GM21447 (cell line): Measurements from ENCODE around the gene VWA7.

Experiments used
- ATAC-seq: cut with Tn5 transposase; IDR thresholded peaks from one replicate; pipeline ENCODE4 v1.9.1; 2021; ENCODE audit not compliant: unreplicated experiment

Gene VWA7

DNA sequence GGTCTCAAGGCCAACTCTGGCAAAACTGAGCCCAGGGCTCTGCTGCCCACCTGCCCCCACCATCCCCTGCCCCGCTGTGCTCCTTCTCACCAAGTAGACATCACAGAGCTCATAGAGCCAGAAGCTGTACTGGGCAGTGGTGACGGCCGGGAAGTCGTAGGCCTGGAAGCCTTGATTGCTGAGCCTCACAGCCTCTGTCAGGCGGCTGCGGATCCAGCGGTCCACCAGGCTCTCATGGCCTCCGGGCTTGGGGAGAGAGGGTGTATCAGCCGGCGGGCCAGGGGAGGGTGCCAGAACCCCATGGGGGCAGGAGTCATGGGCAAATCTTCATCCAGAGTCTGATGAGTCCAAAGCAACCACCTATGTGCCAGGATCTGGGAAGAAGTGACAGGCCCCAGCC, 2.8 kb upstream of the VWA7 start:
- no peak for ATAC-seq

DNA sequence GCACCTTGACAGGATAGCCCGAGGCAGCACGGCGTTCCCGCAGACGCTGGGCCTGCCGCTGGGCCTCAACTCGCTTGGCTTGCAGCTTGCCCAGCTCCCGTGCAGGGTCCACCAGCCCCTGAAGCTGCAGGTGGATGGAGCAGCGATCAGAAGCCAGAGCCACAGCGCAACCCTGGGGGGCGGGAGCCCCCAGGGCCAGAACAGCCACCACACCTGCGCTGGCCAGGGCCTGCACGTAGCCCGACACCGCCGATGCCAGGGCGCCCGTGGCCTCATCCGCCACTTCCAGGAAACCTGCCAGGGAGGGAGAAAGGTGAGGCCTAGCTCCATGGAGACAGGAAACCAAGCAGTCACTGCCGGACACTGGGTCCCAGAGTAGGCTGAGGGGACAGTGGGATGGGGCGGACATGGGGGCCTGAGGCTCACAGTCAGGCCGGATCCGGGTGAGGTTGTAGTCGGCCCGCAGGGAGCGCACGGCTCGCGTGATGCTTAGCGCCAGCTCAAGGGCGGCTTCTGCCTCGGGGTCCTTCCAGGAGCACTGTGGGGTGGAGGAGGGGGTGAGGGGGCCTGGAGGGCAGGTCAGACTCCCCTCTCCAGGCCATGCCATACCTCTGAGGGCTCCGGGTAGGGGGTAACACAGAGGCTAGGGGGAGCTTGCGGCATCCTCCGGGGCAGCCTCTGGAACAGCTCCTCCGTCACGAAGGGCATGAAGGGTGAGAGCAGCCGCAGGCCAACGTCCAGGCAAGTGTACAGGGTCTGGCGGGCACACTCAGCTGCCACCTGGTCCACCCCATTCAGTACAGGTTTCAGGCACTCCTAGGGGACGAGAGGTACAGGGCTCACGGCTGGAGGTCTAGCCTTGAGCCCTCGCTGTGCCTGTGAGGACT, 2.1 kb upstream of the VWA7 start:
- ATAC-seq: no peak

DNA sequence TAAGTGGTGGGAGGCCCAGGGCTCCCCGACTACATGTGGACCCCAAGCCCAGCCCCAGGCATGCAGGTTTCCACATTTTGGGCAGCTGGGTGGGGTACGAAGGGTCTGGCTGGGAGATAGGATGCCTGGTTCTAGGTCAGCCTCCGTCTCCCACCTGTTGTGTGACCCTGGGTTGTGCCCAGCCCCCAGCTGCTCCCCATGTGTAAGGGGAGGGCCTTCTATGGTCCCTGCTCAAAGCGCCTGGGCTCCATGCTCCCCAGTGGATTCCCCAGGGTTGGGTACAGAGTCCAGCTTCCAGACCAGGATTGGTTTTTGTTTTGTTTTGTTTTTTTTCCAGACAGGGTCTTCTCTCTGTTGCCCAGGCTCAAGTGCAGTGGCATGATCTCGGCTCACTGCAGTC, 1.1 kb upstream of the VWA7 start:
- no peak for ATAC-seq

DNA sequence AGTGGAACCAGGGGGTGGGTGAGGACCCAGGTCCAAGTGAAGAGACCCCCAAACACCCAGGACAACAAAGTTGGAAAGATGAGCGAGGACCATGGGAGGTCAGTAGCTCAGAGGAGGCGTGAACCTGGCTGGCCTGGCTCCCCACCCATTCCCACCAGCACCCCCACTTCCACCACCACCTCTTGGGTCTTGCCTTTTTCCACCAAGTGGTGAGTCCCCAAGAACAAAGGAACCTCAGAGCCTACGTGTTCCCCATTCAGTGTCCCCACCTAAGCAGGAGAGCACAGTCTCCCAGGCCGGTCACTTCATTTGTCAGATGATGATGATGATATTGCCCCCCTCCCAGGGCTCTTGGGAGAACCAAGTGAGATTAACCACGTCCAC, 531 bp upstream of the VWA7 start:
- ATAC-seq: no peak

DNA sequence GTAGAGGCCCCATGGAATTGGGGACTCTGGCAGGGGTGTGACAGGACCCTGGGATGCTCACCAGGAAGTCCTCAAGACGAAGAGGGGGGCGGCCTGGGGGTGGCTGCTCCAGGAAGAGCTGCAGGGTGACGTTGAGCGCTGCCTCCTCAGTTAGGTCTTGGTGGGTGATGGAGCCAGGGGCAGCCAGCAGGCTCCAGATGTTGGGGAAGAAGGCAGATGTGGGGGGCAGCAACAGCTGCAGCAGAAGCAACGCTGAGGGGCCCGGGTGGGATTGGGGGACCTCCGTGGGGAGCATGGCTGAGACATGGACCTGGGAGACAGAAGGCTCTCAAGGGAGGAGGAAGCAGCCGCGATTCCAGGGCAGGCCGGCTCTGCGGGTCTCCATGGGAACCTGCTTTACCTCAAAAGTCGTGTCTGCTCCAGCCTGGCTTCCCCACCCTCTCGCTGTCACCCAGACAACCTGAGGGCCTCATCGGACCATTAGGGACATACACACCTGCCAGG, 591 bp downstream of the VWA7 start:
- ATAC-seq: no peak

DNA sequence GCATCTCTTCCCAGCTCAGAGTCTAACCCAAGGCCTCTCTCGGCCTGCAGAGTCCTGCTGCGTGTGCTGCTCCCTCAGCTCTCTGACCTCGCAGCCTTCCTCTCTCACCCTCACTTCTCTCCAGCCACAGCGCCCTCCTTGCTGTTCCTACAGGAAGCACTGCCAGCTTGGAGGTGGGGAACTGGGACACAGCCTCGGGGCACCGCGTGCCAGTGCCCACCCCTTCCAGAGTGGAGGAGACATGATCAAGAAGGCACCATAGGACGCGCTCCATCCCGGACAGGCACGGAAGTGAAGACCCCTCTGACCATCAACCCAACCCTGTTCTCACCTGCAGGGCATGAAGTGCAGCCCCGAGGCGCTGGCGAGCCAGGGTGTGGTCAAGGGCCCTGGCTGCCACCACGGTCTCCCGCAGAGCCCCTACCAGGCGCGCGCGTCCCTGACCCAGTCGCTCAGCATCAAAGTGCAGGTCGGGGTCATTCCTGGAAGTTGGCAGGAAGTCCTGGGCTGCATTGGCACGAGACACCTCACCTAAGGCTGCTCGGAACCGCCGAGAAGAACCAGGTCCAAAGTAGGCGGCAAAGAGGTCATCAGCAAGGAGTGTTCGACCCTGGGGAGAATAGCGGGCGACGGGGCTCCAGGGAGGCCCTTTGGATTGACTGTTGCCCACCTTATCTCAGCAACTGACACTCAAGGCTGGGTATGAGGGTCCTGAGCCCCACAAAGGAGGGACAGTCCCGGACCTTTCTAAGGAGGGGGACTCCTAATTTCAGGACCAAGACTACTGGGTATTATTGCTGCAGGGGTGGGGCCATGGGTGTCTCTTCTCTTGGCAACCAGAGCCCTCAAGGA, 1.3 kb downstream of the VWA7 start:
- ATAC-seq: no peak

DNA sequence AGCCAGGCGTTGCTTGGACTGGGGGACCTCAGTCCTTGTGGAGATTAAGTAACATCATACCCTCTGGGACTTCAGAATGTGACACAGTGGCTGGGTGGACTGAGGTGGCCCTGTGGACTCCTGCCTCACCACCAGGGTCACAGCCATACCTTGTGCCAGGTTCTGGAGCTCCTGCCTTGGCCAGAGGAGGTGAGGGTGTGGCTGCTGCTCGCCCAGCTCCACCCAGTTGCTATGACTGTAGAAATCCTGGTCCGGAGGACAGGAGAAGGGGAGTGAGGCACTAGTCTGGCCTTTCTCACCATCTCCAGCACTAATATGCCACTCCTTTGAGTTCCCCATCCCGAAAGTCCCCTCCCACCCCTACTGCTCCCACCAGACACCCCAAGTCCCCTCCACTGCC, 1.9 kb downstream of the VWA7 start:
- no peak for ATAC-seq

DNA sequence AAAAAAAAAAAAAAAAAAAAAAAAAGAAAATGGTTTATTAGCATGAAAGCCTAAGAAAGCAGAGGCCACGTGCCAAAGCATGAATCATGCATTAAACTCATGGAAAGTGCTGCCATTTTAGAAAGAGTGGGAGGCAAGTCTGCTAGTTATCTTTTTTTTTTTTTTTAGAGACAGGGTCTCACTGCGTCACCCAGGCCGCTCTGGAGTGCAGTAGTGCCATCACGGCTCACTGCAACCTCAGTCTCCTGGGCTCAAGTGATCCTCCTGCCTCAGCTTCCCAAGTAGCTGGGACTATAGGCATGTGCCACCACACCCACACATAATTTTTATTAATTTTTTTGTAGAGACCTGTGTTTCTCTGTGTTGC, 5.2 kb downstream of the VWA7 start:
- no peak for ATAC-seq

DNA sequence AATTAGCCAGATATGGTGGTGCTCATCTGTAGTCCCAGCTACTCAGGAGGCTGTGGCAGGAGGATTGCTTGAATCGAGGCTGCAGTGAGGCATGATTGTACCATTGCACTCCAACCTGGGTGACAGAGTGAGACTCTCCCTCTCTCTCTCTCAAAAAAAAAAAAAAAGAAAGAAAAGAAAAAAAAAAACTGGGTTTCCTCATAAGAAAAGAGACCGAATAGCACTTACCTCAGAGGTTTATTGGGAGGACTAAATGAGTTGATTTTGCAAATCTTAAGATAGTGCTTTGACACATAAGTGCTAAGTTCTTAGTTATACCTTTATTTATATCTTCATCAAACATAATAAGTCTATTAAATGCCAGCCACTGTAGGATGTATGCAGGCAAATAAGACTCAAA, 6.3 kb downstream of the VWA7 start:
- no peak for ATAC-seq

DNA sequence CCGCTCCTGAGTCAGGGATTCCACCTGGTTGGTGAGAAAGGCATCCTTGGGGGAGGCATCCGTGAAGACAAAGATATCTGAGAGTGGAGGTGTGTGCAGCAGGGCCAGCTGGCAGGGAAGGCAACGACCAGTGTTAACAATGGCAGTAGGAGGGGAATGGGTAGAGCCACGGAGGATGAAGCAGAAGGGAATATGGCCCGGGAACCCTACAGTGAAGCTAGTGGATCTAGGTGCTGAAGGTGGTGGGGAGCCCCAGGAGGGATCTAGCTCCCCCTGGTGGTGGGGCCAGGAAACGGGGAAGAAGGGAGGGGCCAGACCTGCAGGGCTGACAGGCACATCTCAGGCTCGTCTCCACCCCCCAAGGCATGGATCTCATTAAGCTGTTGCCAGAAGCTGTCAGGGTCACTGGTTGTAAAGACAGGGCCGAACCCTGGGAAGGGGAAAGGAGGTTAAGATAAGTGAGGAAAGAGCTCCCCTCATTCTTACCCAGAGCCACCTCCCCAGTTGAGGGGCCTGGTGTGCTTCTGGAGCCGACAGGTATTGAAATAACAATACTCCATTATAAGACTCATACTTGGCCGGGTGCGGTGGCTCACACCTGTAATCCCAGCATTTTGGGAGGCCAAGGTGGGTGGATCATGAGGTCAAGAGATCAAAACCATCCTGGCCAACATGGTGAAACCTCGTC, 7.3 kb downstream of the VWA7 start:
- ATAC-seq: no peak

DNA sequence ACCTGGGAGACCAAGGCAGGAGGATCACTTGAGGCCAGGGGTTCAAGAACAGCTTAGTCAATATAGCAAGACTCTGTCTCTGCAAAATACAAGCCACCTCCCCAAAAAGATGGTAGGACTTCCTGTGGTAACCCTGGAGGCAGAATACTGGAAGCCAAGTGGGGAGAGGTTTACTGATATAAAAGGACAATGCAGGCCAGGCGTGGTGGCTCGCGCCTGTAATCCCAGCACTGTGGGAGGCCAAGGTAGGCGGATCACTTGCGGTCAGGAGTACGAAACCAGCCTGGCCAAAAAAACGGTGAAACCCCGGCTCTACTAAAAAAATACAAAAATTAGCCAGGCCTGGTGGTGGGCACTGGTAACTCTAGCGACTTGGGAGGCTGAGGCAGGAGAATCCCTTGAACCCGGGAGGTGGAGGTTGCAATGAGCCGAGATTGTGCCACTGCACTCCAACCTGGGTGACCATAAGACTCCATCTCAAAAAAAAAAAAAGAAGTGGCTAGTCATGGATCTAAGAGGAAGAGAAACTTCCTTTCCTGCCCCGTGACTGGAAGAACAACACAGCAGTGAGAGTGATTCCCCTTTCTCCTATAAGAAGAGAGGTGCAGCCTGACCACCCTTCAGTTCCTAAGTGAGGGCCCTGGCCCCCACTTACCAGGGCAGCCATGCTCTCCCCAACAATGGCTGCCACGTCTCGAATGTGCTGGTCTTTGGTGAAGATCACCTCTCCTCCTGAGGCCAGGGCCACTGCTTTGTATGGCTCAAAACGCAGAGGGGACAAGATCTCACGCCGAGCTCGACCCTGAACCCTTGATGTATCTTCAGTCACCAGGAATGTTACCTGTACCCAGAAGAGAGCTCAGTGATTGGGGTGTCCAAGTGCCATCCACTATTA, 8.5 kb downstream of the VWA7 start:
- ATAC-seq: no peak

DNA sequence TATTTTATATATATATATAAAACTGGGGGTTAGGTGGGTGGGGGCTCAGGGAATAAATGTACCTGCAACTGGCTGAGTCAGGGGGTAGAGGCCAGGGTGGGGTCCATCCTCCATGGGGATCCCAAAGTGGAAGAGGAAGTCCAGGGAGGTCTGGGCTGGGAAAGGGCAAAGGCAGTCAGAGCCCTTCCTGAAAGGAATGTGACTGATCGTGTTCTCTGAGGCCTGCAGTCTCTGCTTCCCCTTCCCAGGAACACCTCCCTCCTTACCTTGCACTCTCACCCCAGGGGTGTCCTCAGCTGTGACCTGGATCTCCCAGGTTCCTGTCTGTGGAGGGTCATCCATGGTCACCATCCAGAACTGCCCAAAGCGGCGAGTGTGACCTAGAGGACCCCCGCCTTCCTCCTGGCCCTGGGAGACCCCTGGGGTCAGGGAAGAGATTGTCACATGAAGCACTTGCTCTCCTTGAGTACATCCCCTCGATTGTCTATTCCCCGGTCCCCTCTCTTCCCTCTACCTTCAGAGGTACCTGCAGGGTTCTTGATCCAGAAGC, 10.0 kb downstream of the VWA7 start:
- no peak for ATAC-seq

DNA sequence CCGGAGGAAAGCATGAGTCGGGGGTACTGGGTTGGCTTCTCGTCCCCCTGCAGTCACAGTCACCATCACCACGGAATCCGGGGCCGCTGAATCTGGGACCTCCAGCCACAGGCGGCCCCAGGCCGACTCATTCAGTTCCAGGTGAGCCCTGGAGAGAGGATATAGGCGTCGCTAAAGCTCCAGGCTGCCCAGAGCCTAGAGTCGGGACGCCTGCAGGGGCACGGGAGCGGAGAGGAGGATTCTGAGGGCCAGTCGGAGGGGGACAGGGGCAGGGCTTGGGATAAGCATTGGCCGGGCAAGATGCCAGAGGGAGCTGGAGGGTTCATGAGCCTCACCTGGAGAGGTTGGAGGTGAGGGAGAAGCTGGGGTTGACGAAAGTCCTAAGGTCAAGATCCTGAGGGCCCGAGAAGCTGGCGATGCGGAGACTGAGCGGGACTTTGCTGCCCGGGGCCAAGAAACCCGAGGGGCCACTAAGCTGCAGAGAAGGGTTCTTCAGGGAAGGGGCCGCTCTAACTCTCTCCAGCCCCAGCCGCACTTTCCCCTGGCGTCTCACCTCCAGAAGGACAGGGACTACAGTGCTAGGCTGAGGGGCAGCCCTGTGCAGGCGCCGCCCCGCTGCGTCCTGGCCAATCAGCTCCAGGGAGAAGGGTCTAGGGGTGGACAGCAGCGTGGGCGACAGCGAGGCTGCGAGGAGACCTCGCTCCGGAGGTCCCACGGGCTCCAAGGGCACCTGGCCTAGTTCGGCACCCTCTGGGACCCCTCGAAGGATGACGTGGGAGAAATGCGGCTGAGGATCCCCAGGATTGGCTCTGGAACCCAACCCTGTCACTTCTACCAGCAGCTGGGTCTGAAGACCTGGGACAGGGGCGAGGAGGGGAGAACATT, 11.0 kb downstream of the VWA7 start:
- no peak for ATAC-seq

DNA sequence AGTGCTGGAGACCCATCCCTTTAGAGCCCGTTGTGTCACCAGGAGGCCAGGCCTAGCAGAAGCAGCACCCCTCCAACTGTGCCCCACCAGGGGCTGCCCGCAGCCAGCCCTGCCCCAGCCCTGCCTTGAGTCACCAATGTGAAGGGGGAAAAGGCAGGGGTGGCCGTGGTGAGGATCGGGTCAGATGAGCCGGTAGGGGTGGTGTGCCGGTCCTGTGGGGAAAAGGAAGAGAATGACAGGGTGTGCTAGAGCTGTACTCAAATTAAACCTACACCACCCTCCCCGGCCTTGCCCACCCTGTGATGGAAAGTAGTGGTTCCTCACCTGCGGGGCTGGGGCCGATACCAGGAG, 11.6 kb downstream of the VWA7 start:
- ATAC-seq: no peak

DNA sequence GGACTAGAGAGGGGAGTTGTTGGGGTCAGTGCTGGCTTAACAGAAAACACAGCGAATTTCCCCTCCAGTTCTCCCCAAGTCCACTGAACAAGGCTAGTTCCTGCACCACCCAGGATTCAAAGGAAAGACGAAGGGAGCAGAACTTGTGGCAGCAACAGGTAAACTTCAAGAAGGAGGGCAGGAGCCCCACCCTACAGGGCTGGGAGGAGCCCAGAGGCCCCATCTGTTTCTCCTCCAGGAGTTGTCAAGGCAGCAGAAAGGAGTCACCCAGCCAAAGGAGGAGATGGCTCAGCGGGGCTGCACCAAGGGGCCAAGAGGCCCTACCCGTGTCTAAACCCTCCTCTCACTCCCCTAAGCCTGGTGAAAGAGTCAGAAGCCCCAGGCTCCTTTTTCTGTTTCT, 12.9 kb downstream of the VWA7 start:
- ATAC-seq: no peak

DNA sequence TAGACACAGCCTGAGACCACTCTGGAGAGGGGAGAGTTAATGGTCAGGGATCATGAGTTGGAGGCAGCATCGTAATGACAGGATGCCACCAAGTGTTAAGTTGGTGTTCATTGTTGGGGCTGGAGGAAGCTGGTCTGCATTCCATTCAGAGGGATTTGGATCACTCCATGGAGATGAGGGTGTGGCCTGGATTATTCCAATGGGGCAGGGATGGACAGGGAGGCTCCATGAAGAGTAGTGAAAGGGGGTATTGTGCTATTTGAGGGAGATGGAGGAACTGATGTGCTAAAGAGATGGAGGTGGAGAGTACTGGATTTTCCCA, 13.5 kb downstream of the VWA7 start:
- ATAC-seq: no peak

DNA sequence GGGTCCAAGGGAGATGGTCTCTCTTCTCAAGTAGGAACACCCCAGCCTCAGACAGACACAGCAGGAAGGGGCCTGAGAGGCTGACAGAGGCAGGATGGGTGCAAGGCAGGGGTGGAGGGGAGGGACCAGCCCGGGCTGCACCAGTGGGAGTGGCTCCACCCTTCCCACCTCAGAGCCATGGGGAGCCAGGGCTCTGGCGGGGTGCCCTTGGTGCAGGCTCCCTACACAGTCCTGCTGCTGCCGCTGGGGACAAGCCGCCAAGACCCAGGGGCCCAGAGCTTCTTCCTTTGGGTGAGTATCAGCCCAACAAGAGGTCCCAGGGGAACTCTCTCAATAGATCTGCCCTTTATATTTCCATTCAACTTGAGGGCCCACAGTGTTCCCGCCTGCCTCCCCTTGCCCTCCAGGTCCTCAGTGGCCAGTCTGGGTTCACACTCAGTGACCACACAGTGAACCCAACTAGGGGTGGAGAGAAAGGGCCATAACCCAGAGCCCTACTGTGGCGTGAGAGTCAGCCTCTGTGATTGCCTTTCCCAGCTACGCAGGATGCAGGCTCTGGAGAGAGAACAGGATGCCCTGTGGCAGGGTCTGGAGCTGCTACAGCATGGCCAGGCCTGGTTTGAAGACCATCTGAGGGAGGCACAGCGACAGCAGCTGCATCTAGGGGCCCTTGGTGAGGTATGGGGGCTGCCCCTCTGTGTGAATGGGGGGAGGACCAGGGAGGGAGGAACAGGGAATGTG, 14.1 kb downstream of the VWA7 start:
- no peak for ATAC-seq

DNA sequence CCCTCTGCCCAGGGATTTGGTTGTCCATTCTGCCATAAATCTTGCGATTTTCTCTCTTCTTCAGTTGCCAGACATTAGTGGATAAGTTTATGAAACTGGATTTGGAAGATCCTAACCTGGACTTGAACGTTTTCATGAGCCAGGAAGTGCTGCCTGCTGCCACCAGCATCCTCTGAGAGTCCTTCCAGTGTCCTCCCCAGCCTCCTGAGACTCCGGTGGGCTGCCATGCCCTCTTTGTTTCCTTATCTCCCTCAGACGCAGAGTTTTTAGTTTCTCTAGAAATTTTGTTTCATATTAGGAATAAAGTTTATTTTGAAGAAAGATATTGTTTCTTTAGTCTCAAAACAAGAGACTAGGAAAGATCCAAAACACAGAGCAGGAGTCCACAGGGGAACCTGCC, 14.8 kb downstream of the VWA7 start, which contains the start of gene SAPCD1:
Gene SAPCD1, plus strand, starts transcription at position 301 of the 400 bp plus-strand sequence. CDS start 399 bp downstream, outside the sequence.
- ATAC-seq: no peak

DNA sequence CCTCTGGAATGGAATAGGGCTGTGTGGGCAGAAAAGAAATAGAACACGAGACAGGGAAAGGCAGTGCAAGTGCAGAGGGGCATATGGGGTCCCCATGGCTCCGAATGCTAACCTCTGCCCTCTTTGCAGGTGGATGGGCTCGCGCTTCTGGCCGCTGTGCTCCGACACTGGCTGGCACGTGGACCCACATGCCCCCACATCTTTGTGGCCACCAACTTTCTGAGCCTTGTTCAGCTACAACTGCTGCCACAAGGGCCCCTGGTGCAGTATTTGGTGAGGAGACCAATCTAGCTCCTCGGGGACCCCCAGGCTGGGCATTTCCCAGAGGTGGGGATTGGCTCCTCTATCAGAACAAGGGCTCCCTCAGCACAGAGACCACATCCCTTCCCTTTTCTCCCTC, 15.8 kb downstream of the VWA7 start:
- ATAC-seq: no peak
